Stimulated activated CD4-positive, alpha-beta T cell treated with anti-CD3 and anti-CD28 coated beads, Interleukin-12 subunit alpha, Interleukin-12 subunit beta, amount 100 ng/mL, for 4 hours (primary cell): Measurements from ENCODE around the gene XPO1.
"Not testable (repeated sequence)": the region's sequence is repeated elsewhere in the genome, so short reads cannot be mapped to it uniquely, and the experiment has no call there.

Experiments
- DNase-seq: peaks from one replicate; pipeline ENCODE4 v3.0.0-alpha.2; 2020

Gene XPO1

GRCh38 chr2:61530749-61531148 lies 7.4 kb downstream of the XPO1 start:
- DNase-seq, result no peak

- no peak for DNase-seq
Observed at GRCh38 chr2:61529944-61530735, 8.0 kb downstream of the XPO1 start.

GRCh38 chr2:61520261-61520660 lies 17.9 kb downstream of the XPO1 start:
- DNase-seq, result no peak

- DNase-seq, result no peak
Observed at GRCh38 chr2:61512768-61513398, 25.3 kb downstream of the XPO1 start.

GRCh38 chr2:61510674-61511671 lies 27.2 kb downstream of the XPO1 start:
- no peak for DNase-seq

GRCh38 chr2:61504949-61505348 lies 33.2 kb downstream of the XPO1 start:
- DNase-seq, result no peak

- DNase-seq, result no peak
Observed at GRCh38 chr2:61499060-61499459, 39.1 kb downstream of the XPO1 start.

- DNase-seq, result no peak
Observed at GRCh38 chr2:61493523-61493942, 44.6 kb downstream of the XPO1 start.

- DNase-seq, result no peak
Observed at GRCh38 chr2:61492476-61492875, 45.7 kb downstream of the XPO1 start.

GRCh38 chr2:61485281-61485680 lies 52.9 kb downstream of the XPO1 start:
- no peak for DNase-seq

GRCh38 chr2:61478086-61478485 lies 60.1 kb downstream of the XPO1 start:
- no peak for DNase-seq

GRCh38 chr2:61476929-61477589 lies 61.1 kb downstream of the XPO1 start:
- DNase-seq, result not testable (repeated sequence)

GRCh38 chr2:61471905-61472805 lies 66.0 kb downstream of the XPO1 start:
- no peak for DNase-seq

- peak; percentile 92 for DNase-seq
Observed at GRCh38 chr2:61470965-61471904, 66.9 kb downstream of the XPO1 start, which contains the start of gene USP34. USP34 (minus strand) TSS chr2:61471087; CDS start chr2:61470692, 395 bp downstream.

- DNase-seq, result peak; percentile 87
Observed at GRCh38 chr2:61470122-61470951, 67.8 kb downstream of the XPO1 start.

GRCh38 chr2:61469424-61470121 lies 68.6 kb downstream of the XPO1 start:
- DNase-seq, result no peak

- DNase-seq, result not testable (repeated sequence)
Observed at GRCh38 chr2:61468231-61468630, 69.9 kb downstream of the XPO1 start.

GRCh38 chr2:61465045-61465444 lies 73.1 kb downstream of the XPO1 start:
- DNase-seq, result no peak
